Measurements from ENCODE around the gene TKT. TPM values are rescaled to one million over a fixed set of nuclear protein-coding genes. Genes with fewer than 3 reads are reported as not detected.

Gene TKT
- total RNA-seq, 1 experiment from 2014 or later = 377 TPM

GRCh38 chr3:53227993-53228885 lies 27.6 kb downstream of the TKT start:
- no peak overlapping the region for H3K4me3 ChIP-seq (ENCODE audit: low read length)
- H3K36me3 ChIP-seq (ENCODE audit: insufficient read depth, low read length) = peaks cover 49% of the 10 kb centered on the region
- H3K79me2 ChIP-seq (ENCODE audit: low read length) = 0 out of 2 replicates have a peak, but pooled peaks cover 5% of the 10 kb centered on the region
- H3K9me3 ChIP-seq (ENCODE audit: low read length) = no peaks in the 10 kb centered on the region
- H3K27ac ChIP-seq (ENCODE audit: low read length) = no peak overlapping the region
- H3K27me3 ChIP-seq (ENCODE audit: low read length) = no peaks in the 10 kb centered on the region
- no peak for DNase-seq
- H3K9me2 ChIP-seq (replicated peaks; ENCODE audit: insufficient read depth, low read length) = no peaks in the 10 kb centered on the region
- no peaks in the 10 kb centered on the region for H3K4me1 ChIP-seq (ENCODE audit: low read length)
- H3K9ac ChIP-seq (ENCODE audit: low read length) = no peak overlapping the region
- H2AFZ ChIP-seq (ENCODE audit: low read length) = no peak overlapping the region
- peaks cover 35% of the 10 kb centered on the region for H4K20me1 ChIP-seq (ENCODE audit: insufficient read depth, low read depth, low read length)
- H3K4me2 ChIP-seq (ENCODE audit: low read depth, low read length, poor library complexity, severe bottlenecking) = no peak overlapping the region

- no peak for DNase-seq
- Histone ChIP-seq H3K4me1 (ENCODE audit: low read length) (no peaks in the 10 kb centered on the region), H3K4me3 (ENCODE audit: low read length) (no peak overlapping the region), H3K27me3 (ENCODE audit: low read length) (no peaks in the 10 kb centered on the region), H3K9me2 (replicated peaks; ENCODE audit: insufficient read depth, low read length) (no peaks in the 10 kb centered on the region), H3K36me3 (ENCODE audit: insufficient read depth, low read length) (peaks cover 45% of the 10 kb centered on the region), H3K9ac (ENCODE audit: low read length) (no peak overlapping the region), H2AFZ (ENCODE audit: low read length) (no peak overlapping the region), H4K20me1 (ENCODE audit: insufficient read depth, low read depth, low read length) (peaks cover 32% of the 10 kb centered on the region), H3K79me2 (ENCODE audit: low read length) (0 out of 2 replicates have a peak, but pooled peaks cover 5% of the 10 kb centered on the region), H3K4me2 (ENCODE audit: low read depth, low read length, poor library complexity, severe bottlenecking) (no peak overlapping the region), H3K27ac (ENCODE audit: low read length) (no peak overlapping the region), H3K9me3 (ENCODE audit: low read length) (no peaks in the 10 kb centered on the region)
Observed at GRCh38 chr3:53226841-53227407, 28.9 kb downstream of the TKT start.

- H3K36me3 ChIP-seq (ENCODE audit: insufficient read depth, low read length) = peaks cover 43% of the 10 kb centered on the region
Observed at GRCh38 chr3:53226142-53226840, 29.5 kb downstream of the TKT start.

GRCh38 chr3:53225651-53226050 lies 30.2 kb downstream of the TKT start:
- no peaks in the 10 kb centered on the region for H3K4me1 ChIP-seq (ENCODE audit: low read length)
- H3K27ac ChIP-seq (ENCODE audit: low read length) = no peak overlapping the region
- no peak overlapping the region for H3K9ac ChIP-seq (ENCODE audit: low read length)
- H3K9me3 ChIP-seq (ENCODE audit: low read length) = no peaks in the 10 kb centered on the region
- 0 out of 2 replicates have a peak, but pooled peaks cover 5% of the 10 kb centered on the region for H3K79me2 ChIP-seq (ENCODE audit: low read length)
- H3K4me3 ChIP-seq (ENCODE audit: low read length) = no peak overlapping the region
- no peaks in the 10 kb centered on the region for H3K9me2 ChIP-seq (replicated peaks; ENCODE audit: insufficient read depth, low read length)
- H3K4me2 ChIP-seq (ENCODE audit: low read depth, low read length, poor library complexity, severe bottlenecking) = no peak overlapping the region
- H3K27me3 ChIP-seq (ENCODE audit: low read length) = no peaks in the 10 kb centered on the region
- no peak for DNase-seq
- H2AFZ ChIP-seq (ENCODE audit: low read length) = no peak overlapping the region
- H3K36me3 ChIP-seq (ENCODE audit: insufficient read depth, low read length) = peaks cover 37% of the 10 kb centered on the region
- H4K20me1 ChIP-seq (ENCODE audit: insufficient read depth, low read depth, low read length) = peaks cover 24% of the 10 kb centered on the region

More at GRCh38 chr3:53226142-53226840, 29.5 kb downstream of the TKT start:
- Histone ChIP-seq H3K27ac (ENCODE audit: low read length) (no peak overlapping the region), H3K9me2 (replicated peaks; ENCODE audit: insufficient read depth, low read length) (no peaks in the 10 kb centered on the region), H3K79me2 (ENCODE audit: low read length) (0 out of 2 replicates have a peak, but pooled peaks cover 5% of the 10 kb centered on the region), H4K20me1 (ENCODE audit: insufficient read depth, low read depth, low read length) (peaks cover 30% of the 10 kb centered on the region), H3K4me1 (ENCODE audit: low read length) (no peaks in the 10 kb centered on the region), H2AFZ (ENCODE audit: low read length) (no peak overlapping the region), H3K4me2 (ENCODE audit: low read depth, low read length, poor library complexity, severe bottlenecking) (no peak overlapping the region), H3K9me3 (ENCODE audit: low read length) (no peaks in the 10 kb centered on the region), H3K27me3 (ENCODE audit: low read length) (no peaks in the 10 kb centered on the region), H3K4me3 (ENCODE audit: low read length) (no peak overlapping the region), H3K9ac (ENCODE audit: low read length) (no peak overlapping the region)
- no peak for DNase-seq

- Histone ChIP-seq H4K20me1 (ENCODE audit: insufficient read depth, low read depth, low read length) (peaks cover 19% of the 10 kb centered on the region), H3K79me2 (ENCODE audit: low read length) (0 out of 2 replicates have a peak, but pooled peaks cover 5% of the 10 kb centered on the region), H3K9me3 (ENCODE audit: low read length) (no peaks in the 10 kb centered on the region), H3K27me3 (ENCODE audit: low read length) (no peaks in the 10 kb centered on the region), H3K4me3 (ENCODE audit: low read length) (no peak overlapping the region), H3K4me1 (ENCODE audit: low read length) (no peaks in the 10 kb centered on the region), H3K36me3 (ENCODE audit: insufficient read depth, low read length) (peaks cover 34% of the 10 kb centered on the region), H2AFZ (ENCODE audit: low read length) (no peak overlapping the region), H3K9ac (ENCODE audit: low read length) (no peak overlapping the region), H3K4me2 (ENCODE audit: low read depth, low read length, poor library complexity, severe bottlenecking) (no peak overlapping the region), H3K9me2 (replicated peaks; ENCODE audit: insufficient read depth, low read length) (no peaks in the 10 kb centered on the region), H3K27ac (ENCODE audit: low read length) (no peak overlapping the region)
- no peak for DNase-seq
Observed at GRCh38 chr3:53225181-53225580, 30.6 kb downstream of the TKT start.

- no peak overlapping the region for H3K4me3 ChIP-seq (ENCODE audit: low read length)
- H3K79me2 ChIP-seq (ENCODE audit: low read length) = 0 out of 2 replicates have a peak, but pooled peaks cover 5% of the 10 kb centered on the region
- no peaks in the 10 kb centered on the region for H3K9me2 ChIP-seq (replicated peaks; ENCODE audit: insufficient read depth, low read length)
- no peaks in the 10 kb centered on the region for H3K4me1 ChIP-seq (ENCODE audit: low read length)
- peaks cover 29% of the 10 kb centered on the region for H3K36me3 ChIP-seq (ENCODE audit: insufficient read depth, low read length)
- H3K4me2 ChIP-seq (ENCODE audit: low read depth, low read length, poor library complexity, severe bottlenecking) = no peak overlapping the region
- no peak overlapping the region for H3K27ac ChIP-seq (ENCODE audit: low read length)
- no peak overlapping the region for H3K9ac ChIP-seq (ENCODE audit: low read length)
- no peak for DNase-seq
- H2AFZ ChIP-seq (ENCODE audit: low read length) = no peak overlapping the region
- H3K9me3 ChIP-seq (ENCODE audit: low read length) = no peaks in the 10 kb centered on the region
- peaks cover 18% of the 10 kb centered on the region for H4K20me1 ChIP-seq (ENCODE audit: insufficient read depth, low read depth, low read length)
- no peaks in the 10 kb centered on the region for H3K27me3 ChIP-seq (ENCODE audit: low read length)
Observed at GRCh38 chr3:53224536-53224935, 31.3 kb downstream of the TKT start.

GRCh38 chr3:53224026-53224425 lies 31.8 kb downstream of the TKT start:
- no peak for DNase-seq
- Histone ChIP-seq H3K36me3 (ENCODE audit: insufficient read depth, low read length) (peaks cover 24% of the 10 kb centered on the region), H3K9me3 (ENCODE audit: low read length) (no peaks in the 10 kb centered on the region), H2AFZ (ENCODE audit: low read length) (no peak overlapping the region), H3K4me1 (ENCODE audit: low read length) (no peaks in the 10 kb centered on the region), H3K9me2 (replicated peaks; ENCODE audit: insufficient read depth, low read length) (no peaks in the 10 kb centered on the region), H3K27ac (ENCODE audit: low read length) (no peak overlapping the region), H3K4me2 (ENCODE audit: low read depth, low read length, poor library complexity, severe bottlenecking) (no peak overlapping the region), H3K4me3 (ENCODE audit: low read length) (no peak overlapping the region), H3K79me2 (ENCODE audit: low read length) (0 out of 2 replicates have a peak, but pooled peaks cover 5% of the 10 kb centered on the region), H4K20me1 (ENCODE audit: insufficient read depth, low read depth, low read length) (peaks cover 14% of the 10 kb centered on the region; the same call in 1 of the 2 replicates), H3K9ac (ENCODE audit: low read length) (no peak overlapping the region), H3K27me3 (ENCODE audit: low read length) (no peaks in the 10 kb centered on the region)

- no peaks in the 10 kb centered on the region for H3K27me3 ChIP-seq (ENCODE audit: low read length)
- DNase-seq = no peak
- H3K27ac ChIP-seq (ENCODE audit: low read length) = no peak overlapping the region
- no peaks in the 10 kb centered on the region for H3K9me2 ChIP-seq (replicated peaks; ENCODE audit: insufficient read depth, low read length)
- peaks cover 9% of the 10 kb centered on the region; the same call in 1 of the 2 replicates for H4K20me1 ChIP-seq (ENCODE audit: insufficient read depth, low read depth, low read length)
- no peaks in the 10 kb centered on the region for H3K4me1 ChIP-seq (ENCODE audit: low read length)
- H2AFZ ChIP-seq (ENCODE audit: low read length) = no peak overlapping the region
- H3K79me2 ChIP-seq (ENCODE audit: low read length) = 0 out of 2 replicates have a peak, but pooled peaks cover 5% of the 10 kb centered on the region
- H3K9me3 ChIP-seq (ENCODE audit: low read length) = no peaks in the 10 kb centered on the region
- H3K36me3 ChIP-seq (ENCODE audit: insufficient read depth, low read length) = peaks cover 21% of the 10 kb centered on the region
- H3K9ac ChIP-seq (ENCODE audit: low read length) = no peak overlapping the region
- H3K4me2 ChIP-seq (ENCODE audit: low read depth, low read length, poor library complexity, severe bottlenecking) = no peak overlapping the region
- H3K4me3 ChIP-seq (ENCODE audit: low read length) = no peak overlapping the region
Observed at GRCh38 chr3:53223541-53223966, 32.3 kb downstream of the TKT start.

Data from Karpas-422 (cell line).